Esophagus (tissue), 2 donors: ENCODE measurements around the gene MN1. TPM values are rescaled to one million over a fixed set of nuclear protein-coding genes. Genes with fewer than 3 reads are reported as not detected.
"Not testable (repeated sequence)": the region's sequence is repeated elsewhere in the genome, so short reads cannot be mapped to it uniquely, and the experiment has no call there.

Experiments
- H3K27ac ChIP-seq, 2 donors: one replicate each; pipeline ENCODE4 v1.5.1; 2013; ENCODE audit warnings: low read depth in 2 of 2, mild to moderate bottlenecking in 2 of 2, inconsistent platforms in 1 of 2, low read length in 1 of 2, moderate library complexity in 1 of 2
- H3K27me3 ChIP-seq, 2 donors: one replicate each; pipeline ENCODE4 v1.6.1; 2013; ENCODE audit warnings: low read length in 2 of 2, control low read depth in 1 of 2, mild to moderate bottlenecking in 1 of 2; ENCODE audit not compliant: insufficient read depth in 2 of 2, control insufficient read depth in 1 of 2
- H3K36me3 ChIP-seq, 2 donors: one replicate each; pipeline ENCODE4 v1.6.1; 2013; ENCODE audit warnings: low read length in 1 of 2; ENCODE audit not compliant: control insufficient read depth in 2 of 2, insufficient read depth in 2 of 2
- H3K4me1 ChIP-seq, 2 donors: one replicate each; pipeline ENCODE4 v1.6.1; 2013; ENCODE audit warnings: low read length in 1 of 2; ENCODE audit not compliant: control insufficient read depth in 2 of 2, insufficient read depth in 2 of 2
- H3K4me3 ChIP-seq, 2 donors: one replicate each; pipeline ENCODE4 v1.5.1; 2013; ENCODE audit warnings: low read length in 2 of 2, mild to moderate bottlenecking in 2 of 2, low read depth in 1 of 2, moderate library complexity in 1 of 2
- H3K9me3 ChIP-seq, 2 donors: one replicate each; pipeline ENCODE4 v1.6.1; 2013; ENCODE audit warnings: mild to moderate bottlenecking in 2 of 2, low read depth in 1 of 2, low read length in 1 of 2, moderate library complexity in 1 of 2; ENCODE audit not compliant: control insufficient read depth in 2 of 2, insufficient read depth in 1 of 2
- WGBS, 2 donors: extraction: QIAGEN DNeasy Blood & Tissue Kit; methylation state at CpG; one replicate each; pipeline ENCODE4 v1.1.7; 2013; 5-methylcytosine and 5-hydroxymethylcytosine counted together
- polyA plus RNA-seq, 2 donors: library from polyadenylated mRNA; stranded (reverse); fragments of 200-250 nt; gene quantifications; one replicate each; pipeline ENCODE4 v1.2.3, GENCODE V29; 2013
- donor health status: healthy with polysubstance abuse.
- donor health status: Bipolar disorder and iron deficiency.

The MN1 gene
- polyA plus RNA-seq, 2 donors = 0.94 to 1.5 TPM

DNA sequence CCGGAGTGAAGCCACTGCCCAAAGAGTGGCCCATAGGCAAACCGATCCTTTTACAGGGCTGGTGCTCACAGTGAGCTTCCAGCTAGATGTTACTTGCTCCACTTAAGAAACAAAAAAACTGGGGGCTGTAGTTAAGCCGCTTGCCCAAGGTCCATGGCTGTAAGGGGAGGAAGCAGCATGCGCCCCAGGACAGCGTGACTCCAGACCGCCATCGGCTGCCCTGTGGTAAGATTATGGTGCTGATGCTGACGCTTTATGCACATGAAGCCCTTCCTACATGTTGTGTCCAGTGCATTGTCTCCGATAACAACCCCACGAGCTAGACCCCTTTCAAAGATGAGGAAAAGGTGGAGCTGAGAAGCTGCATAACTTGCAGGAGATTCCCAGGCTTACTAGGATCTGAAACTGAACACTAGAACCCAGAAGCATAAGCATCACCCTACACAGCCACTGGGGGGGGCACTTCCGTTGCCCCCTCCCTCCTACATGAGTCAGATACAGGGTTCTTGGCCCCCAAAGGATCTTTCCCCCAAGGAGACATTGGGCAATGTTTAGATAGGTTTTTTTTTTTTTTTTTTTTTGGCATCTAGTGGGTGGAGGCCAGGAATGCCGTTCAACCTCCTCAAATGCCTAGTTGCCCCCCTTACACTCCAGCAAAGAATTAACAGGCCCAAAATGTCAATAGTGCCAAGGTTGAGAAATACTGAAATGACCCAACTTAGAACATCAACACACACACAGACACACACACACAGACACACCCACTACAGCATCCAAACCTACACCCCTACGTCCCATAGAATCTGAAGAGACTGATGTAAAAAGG, 53.9 kb downstream of the MN1 start:
- H3K27ac ChIP-seq = no peak overlapping the region
- H3K36me3 ChIP-seq = no peaks in the 10 kb centered on the region
- peaks cover 7 to 16% of the 10 kb centered on the region in 2 donors for H3K4me1 ChIP-seq
- H3K4me3 ChIP-seq = no peak overlapping the region
- no peaks in the 10 kb centered on the region for H3K9me3 ChIP-seq
- H3K27me3 ChIP-seq = no peaks in the 10 kb centered on the region
- 82 to 84% methylated on average over 13 of the region's 13 CpGs for WGBS, 2 donors

GRCh38 chr22:27746918-27747317, 54.6 kb downstream of the MN1 start:
- H3K36me3 ChIP-seq = no peaks in the 10 kb centered on the region
- no peak overlapping the region for H3K4me3 ChIP-seq
- H3K9me3 ChIP-seq = no peaks in the 10 kb centered on the region
- no peak overlapping the region for H3K27ac ChIP-seq
- WGBS, 2 donors = 88% methylated on average over 8 of the region's 8 CpGs
- no peaks in the 10 kb centered on the region for H3K27me3 ChIP-seq
- peaks cover 7 to 14% of the 10 kb centered on the region in 2 donors for H3K4me1 ChIP-seq

GRCh38 chr22:27745809-27746208, 55.7 kb downstream of the MN1 start:
- peaks cover 7 to 10% of the 10 kb centered on the region in 2 donors for H3K4me1 ChIP-seq
- H3K27ac ChIP-seq = no peak overlapping the region
- WGBS, 2 donors = 95 to 97% methylated on average over 7 of the region's 7 CpGs
- H3K36me3 ChIP-seq = no peaks in the 10 kb centered on the region
- no peaks in the 10 kb centered on the region for H3K27me3 ChIP-seq
- H3K9me3 ChIP-seq = no peaks in the 10 kb centered on the region
- no peak overlapping the region for H3K4me3 ChIP-seq

- WGBS, 2 donors = 88 to 93% methylated on average over 4 of the region's 4 CpGs
- Histone ChIP-seq H3K27ac (no peak overlapping the region), H3K4me3 (no peak overlapping the region), H3K36me3 (no peaks in the 10 kb centered on the region), H3K4me1 (peaks cover 7 to 8% of the 10 kb centered on the region in 2 donors), H3K9me3 (no peaks in the 10 kb centered on the region), H3K27me3 (no peaks in the 10 kb centered on the region)
Measured at GRCh38 chr22:27745154-27745553, 56.4 kb downstream of the MN1 start.

GRCh38 chr22:27744078-27744477, 57.5 kb downstream of the MN1 start:
- H3K27ac ChIP-seq, H3K9me3 ChIP-seq, H3K4me1 ChIP-seq, H3K36me3 ChIP-seq, H3K4me3 ChIP-seq, H3K27me3 ChIP-seq: not testable (repeated sequence)
- 76 to 78% methylated on average over 11 to 15 of the region's 15 CpGs for WGBS, 2 donors

DNA sequence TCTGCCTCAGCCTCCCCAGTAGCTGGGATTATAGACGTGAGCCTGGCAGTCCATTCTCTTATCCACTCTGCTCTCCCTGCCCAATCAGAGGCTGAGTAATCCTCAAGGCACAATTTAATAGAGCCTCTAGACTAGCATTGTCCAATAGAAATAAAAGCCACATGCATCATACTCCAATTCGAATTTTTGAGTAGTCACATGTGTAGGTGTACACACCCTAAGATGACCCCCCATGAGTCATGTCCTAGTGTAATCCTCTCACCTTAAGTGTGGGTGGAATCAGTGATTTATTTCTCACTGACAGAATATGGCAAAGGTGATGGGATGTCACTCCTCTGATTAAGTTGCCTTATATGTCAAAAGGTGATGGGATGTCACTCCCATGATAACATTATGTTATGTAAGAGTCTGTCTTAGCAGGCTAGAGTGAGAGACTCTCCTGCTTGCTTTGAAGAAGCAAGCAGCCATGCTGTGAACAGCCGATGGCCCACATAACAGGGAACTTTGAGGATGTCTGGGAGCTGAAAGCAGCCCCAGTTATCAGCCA, 61.3 kb downstream of the MN1 start:
- Histone ChIP-seq H3K36me3 (no peaks in the 10 kb centered on the region), H3K4me3 (no peak overlapping the region), H3K9me3 (no peaks in the 10 kb centered on the region), H3K27me3 (no peaks in the 10 kb centered on the region), H3K4me1 (no peaks in the 10 kb centered on the region), H3K27ac (no peak overlapping the region)
- 72 to 79% methylated on average over 3 of the region's 3 CpGs for WGBS, 2 donors

GRCh38 chr22:27737521-27737920, 64.0 kb downstream of the MN1 start:
- H3K36me3 ChIP-seq = no peaks in the 10 kb centered on the region
- no peaks in the 10 kb centered on the region for H3K27me3 ChIP-seq
- no peaks in the 10 kb centered on the region for H3K4me1 ChIP-seq
- H3K27ac ChIP-seq = no peak overlapping the region
- no peaks in the 10 kb centered on the region for H3K9me3 ChIP-seq
- H3K4me3 ChIP-seq = no peak overlapping the region
- 95 to 96% methylated on average over 4 of the region's 4 CpGs for WGBS, 2 donors

DNA sequence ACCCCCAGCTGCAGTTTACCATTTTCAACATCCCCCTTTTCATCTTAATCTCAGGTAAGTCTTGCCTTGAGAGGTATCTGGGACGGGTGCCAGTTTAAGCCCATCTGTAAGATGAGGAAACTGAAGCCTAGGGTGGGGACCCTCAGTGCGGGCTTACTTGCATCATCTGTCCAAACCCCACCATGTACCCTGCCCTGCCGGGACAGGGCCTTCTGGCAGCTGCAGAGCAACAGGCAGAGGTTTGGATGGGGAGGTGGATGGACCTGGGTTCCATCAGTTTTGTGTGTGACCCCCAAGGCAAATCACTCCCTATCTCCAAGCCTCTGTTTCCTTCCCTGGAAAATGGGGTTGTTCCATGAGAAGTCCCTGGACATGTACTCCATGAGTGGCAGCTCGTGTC, 67.5 kb downstream of the MN1 start:
- Histone ChIP-seq H3K36me3 (no peaks in the 10 kb centered on the region), H3K27me3 (no peaks in the 10 kb centered on the region), H3K4me3 (no peak overlapping the region), H3K4me1 (no peaks in the 10 kb centered on the region), H3K27ac (no peak overlapping the region), H3K9me3 (no peaks in the 10 kb centered on the region)
- 87 to 90% methylated on average over 4 of the region's 4 CpGs for WGBS, 2 donors

DNA sequence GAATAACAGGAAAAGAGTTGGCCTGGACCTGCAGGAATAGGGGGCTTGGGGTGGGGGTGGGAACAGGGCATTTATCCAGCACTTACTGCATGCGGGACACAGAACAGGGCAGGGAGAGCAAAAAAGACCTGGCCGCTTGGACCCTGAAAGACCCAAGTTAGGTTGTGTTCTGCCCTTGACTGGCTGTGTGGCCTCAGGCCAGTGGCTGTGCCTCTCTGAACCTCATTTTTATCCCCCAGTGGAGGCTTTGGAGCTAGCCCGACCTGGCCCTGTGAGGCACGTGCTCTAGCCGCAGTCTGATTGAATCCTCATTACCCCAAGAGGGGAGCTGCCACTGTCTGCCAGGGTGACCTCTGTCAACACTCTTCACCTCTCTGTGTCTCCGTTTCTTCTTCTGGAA, 68.7 kb downstream of the MN1 start:
- Histone ChIP-seq H3K27me3 (no peaks in the 10 kb centered on the region), H3K4me3 (no peak overlapping the region), H3K9me3 (no peaks in the 10 kb centered on the region), H3K36me3 (no peaks in the 10 kb centered on the region), H3K4me1 (no peaks in the 10 kb centered on the region), H3K27ac (no peak overlapping the region)
- 89 to 91% methylated on average over 6 of the region's 6 CpGs for WGBS, 2 donors

DNA sequence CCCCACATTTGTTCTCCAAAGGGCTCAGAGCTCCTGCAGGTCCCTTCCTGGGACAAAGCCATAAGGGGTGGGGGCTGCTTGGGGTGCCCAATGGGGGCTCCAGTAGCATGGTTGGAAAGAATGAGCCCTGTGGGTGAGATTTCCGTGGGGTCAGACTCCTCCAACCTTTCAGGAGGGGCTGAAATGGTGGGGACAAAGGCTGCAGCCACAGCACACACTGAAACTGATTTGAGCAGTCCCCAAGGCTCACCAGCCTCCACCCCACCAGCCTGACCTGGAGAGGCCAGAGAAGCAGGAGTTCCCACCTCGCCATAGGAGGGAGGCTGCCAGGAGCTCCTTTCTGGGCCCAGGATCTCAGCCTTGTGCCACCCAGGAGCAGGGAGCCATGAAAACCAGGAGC, 69.2 kb downstream of the MN1 start:
- no peak overlapping the region for H3K27ac ChIP-seq
- H3K27me3 ChIP-seq = no peaks in the 10 kb centered on the region
- H3K9me3 ChIP-seq = no peaks in the 10 kb centered on the region
- WGBS, 2 donors = 76 to 89% methylated on average over 2 of the region's 2 CpGs
- no peaks in the 10 kb centered on the region for H3K36me3 ChIP-seq
- H3K4me1 ChIP-seq = peaks cover 0 to under 1% of the 10 kb centered on the region in 2 donors
- H3K4me3 ChIP-seq = no peak overlapping the region
